Measurements from ENCODE around the gene KRT3.

The KRT3 gene

DNA sequence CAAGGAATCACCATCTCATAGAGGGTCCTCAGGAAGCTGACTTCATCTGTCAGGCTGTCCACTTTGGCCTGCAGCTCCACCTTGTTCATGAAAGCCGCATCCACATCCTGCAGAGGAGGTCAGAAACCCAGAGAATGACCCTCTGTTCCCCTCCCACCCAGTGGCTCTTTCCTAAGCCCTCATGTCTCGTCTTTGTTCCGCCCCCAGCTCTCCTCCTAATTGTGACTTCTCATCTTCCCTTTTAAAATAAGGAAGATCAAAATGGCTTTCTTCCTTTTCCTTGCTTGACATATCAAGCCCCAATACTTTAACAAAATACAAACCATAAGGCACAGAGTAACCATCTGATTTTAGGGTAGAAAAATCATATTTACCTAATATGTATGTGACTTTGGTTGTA, 23.1 kb downstream of the KRT3 start:
- DNase-seq, result no peak
- TF ChIP-seq, protein P1, sequence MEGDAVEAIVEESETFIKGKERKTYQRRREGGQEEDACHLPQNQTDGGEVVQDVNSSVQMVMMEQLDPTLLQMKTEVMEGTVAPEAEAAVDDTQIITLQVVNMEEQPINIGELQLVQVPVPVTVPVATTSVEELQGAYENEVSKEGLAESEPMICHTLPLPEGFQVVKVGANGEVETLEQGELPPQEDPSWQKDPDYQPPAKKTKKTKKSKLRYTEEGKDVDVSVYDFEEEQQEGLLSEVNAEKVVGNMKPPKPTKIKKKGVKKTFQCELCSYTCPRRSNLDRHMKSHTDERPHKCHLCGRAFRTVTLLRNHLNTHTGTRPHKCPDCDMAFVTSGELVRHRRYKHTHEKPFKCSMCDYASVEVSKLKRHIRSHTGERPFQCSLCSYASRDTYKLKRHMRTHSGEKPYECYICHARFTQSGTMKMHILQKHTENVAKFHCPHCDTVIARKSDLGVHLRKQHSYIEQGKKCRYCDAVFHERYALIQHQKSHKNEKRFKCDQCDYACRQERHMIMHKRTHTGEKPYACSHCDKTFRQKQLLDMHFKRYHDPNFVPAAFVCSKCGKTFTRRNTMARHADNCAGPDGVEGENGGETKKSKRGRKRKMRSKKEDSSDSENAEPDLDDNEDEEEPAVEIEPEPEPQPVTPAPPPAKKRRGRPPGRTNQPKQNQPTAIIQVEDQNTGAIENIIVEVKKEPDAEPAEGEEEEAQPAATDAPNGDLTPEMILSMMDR (IDR thresholded peaks at IDR 0.05; ENCODE audit: low read depth, low read length, missing control alignments), result no peak
- in situ Hi-C loops (cut with HindIII; ENCODE audit: low pct_ligation_motif_present, low sequenced_read_pairs), result no loop called here
- Histone ChIP-seq H3K27me3 (replicated peaks) (peaks cover 6% of the 10 kb centered on the region), H3K36me3 (replicated peaks) (no peaks in the 10 kb centered on the region), H3K27ac (no peak overlapping the region), H3K4me3 (ENCODE audit: low read depth, low read length) (no peak overlapping the region)

DNA sequence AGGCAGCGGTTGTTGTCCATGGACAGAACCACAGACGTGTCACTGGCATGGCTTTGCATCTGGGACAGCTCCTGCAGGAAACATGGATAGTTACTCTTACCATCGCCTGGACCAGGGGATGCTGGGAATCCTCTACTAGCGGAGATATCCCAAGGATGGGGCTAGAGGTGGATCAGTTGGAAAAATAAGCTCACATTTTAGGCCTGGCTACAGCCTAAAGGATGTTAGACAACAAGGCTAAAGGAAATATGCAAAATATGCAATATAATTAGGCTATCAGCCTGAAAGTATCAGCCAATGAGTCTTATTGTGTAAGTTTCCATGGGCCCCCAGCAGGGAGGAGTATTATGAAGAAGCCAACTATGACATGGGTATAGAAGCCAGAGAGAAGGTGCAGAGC, 23.7 kb downstream of the KRT3 start:
- Histone ChIP-seq H3K27me3 (replicated peaks) (peaks cover 6% of the 10 kb centered on the region), H3K36me3 (replicated peaks) (no peaks in the 10 kb centered on the region), H3K4me3 (ENCODE audit: low read depth, low read length) (no peak overlapping the region), H3K27ac (no peak overlapping the region)
- TF ChIP-seq, protein P1 (IDR thresholded peaks at IDR 0.05; ENCODE audit: low read depth, low read length, missing control alignments), result no peak
- in situ Hi-C loops (cut with HindIII; ENCODE audit: low pct_ligation_motif_present, low sequenced_read_pairs), result no loop called here
- no peak for DNase-seq

DNA sequence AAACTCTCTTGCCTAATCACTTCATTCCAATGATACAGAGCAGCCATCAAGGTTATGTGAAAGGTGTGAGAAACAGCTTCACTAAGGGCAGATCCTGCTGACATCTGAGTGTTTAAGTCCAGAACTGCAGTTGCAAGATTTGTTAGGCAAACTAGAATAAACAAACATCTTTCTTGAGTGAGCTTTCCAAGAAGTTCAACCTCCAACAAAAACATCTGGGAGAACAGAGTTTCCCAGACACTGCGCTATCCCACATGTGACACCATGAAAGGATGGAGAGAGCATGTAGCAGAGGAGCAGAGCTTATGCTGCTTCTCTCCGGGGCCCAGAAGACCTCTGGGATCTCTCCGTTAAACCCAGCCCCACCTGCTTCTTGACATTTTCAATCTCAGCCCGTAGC, 24.4 kb downstream of the KRT3 start:
- no peaks in the 10 kb centered on the region for H3K36me3 ChIP-seq (replicated peaks)
- no peak for DNase-seq
- peaks cover 6% of the 10 kb centered on the region for H3K27me3 ChIP-seq (replicated peaks)
- in situ Hi-C loops (cut with HindIII; ENCODE audit: low pct_ligation_motif_present, low sequenced_read_pairs), result no loop called here
- TF ChIP-seq, protein P1 (IDR thresholded peaks at IDR 0.05; ENCODE audit: low read depth, low read length, missing control alignments), result no peak
- no peak overlapping the region for H3K27ac ChIP-seq
- H3K4me3 ChIP-seq (ENCODE audit: low read depth, low read length), result no peak overlapping the region

DNA sequence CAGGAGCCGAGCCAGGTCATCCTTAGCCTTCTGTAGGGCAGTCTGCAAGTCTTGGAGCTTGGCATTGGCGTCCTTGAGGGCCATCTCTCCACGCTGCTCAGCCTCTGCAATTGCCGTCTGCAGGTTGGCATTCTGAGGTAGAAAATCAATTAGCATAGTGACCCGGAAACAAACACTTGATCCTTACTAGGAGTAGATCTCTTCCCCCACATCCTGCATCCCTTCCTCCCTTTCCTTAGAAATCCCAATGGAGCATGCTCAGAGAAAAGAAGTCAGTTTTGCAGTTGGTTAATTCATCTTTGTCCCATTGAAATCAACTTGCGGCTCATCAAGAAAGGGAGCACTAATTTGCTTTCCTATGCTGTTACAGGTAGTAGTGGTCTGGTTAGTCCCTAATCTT, 24.8 kb downstream of the KRT3 start:
- H3K36me3 ChIP-seq (replicated peaks), result no peaks in the 10 kb centered on the region
- H3K4me3 ChIP-seq (ENCODE audit: low read depth, low read length), result no peak overlapping the region
- TF ChIP-seq, protein P1 (IDR thresholded peaks at IDR 0.05; ENCODE audit: low read depth, low read length, missing control alignments), result no peak
- no peak overlapping the region for H3K27ac ChIP-seq
- H3K27me3 ChIP-seq (replicated peaks), result peaks cover 6% of the 10 kb centered on the region
- in situ Hi-C loops (cut with HindIII; ENCODE audit: low pct_ligation_motif_present, low sequenced_read_pairs), result no loop called here
- DNase-seq, result no peak

DNA sequence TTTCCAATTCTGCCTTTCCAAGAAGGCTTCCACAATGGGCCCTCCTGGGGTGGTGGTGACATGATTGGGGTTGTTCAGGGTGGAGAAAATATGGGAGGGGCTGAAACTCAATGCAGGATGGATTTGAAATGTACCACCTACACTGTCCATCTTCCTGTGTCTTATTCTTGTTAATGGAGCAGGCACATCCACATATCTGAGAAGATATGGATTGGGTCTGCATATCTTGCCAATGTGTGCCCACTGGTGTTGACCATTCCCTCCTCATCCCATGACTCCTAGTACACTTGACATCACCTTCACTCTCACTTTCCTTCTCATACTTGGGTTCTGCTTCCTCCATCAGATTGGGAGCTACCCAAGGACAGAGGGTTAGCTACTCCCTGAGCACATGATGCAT, 26.0 kb downstream of the KRT3 start:
- Histone ChIP-seq H3K36me3 (replicated peaks) (no peaks in the 10 kb centered on the region), H3K4me3 (ENCODE audit: low read depth, low read length) (no peak overlapping the region), H3K27me3 (replicated peaks) (peaks cover 3% of the 10 kb centered on the region), H3K27ac (no peak overlapping the region)
- TF ChIP-seq, protein P1 (IDR thresholded peaks at IDR 0.05; ENCODE audit: low read depth, low read length, missing control alignments), result no peak
- in situ Hi-C loops (cut with HindIII; ENCODE audit: low pct_ligation_motif_present, low sequenced_read_pairs), result no loop called here
- no peak for DNase-seq

DNA sequence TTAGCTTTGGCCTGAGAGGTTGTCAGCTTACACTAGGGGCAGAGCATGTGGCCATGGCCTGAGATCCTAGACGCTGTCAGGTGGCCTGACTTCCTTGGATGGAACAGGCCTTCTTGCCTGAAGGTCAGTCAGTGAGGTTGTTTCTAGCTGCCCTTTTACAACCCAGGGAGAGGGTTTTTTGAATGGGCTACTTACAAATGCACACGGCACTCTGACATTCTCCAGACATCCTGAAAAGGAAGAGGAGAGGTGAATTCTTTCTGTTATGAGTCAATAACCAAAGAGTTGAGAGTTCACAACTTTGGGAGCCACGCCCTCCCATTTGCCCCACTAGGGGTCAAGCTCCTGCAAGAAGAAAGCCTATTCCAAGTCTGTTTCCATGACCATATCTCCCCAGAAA, 26.6 kb downstream of the KRT3 start:
- in situ Hi-C loops (cut with HindIII; ENCODE audit: low pct_ligation_motif_present, low sequenced_read_pairs), result no loop called here
- TF ChIP-seq, protein P1 (IDR thresholded peaks at IDR 0.05; ENCODE audit: low read depth, low read length, missing control alignments), result no peak
- H3K4me3 ChIP-seq (ENCODE audit: low read depth, low read length), result no peak overlapping the region
- H3K36me3 ChIP-seq (replicated peaks), result no peaks in the 10 kb centered on the region
- no peak overlapping the region for H3K27ac ChIP-seq
- H3K27me3 ChIP-seq (replicated peaks), result peaks cover 2% of the 10 kb centered on the region
- DNase-seq, result no peak

Measured in brain microvascular endothelial cell (primary cell).